ENCODE results near the gene PLXNA1.

PLXNA1 gene

GRCh38 chr3:126978291-126978690 is 4.6 kb upstream of the PLXNA1 start:
- Histone ChIP-seq H3K27ac (ENCODE audit: low read length) (no peak overlapping the region), H4K20me1 (ENCODE audit: insufficient read depth, low read length) (no peaks in the 10 kb centered on the region), H3K4me3 (ENCODE audit: low read depth in 1 of 2, low read length in 2 of 2) (no peak overlapping the region), H3K9me3 (ENCODE audit: insufficient read depth, low read length, severe bottlenecking) (peaks cover 18% of the 10 kb centered on the region), H3K9ac (ENCODE audit: low read depth, low read length) (no peak overlapping the region), H3K36me3 (ENCODE audit: insufficient read depth, low read length) (no peaks in the 10 kb centered on the region), H3K27me3 (ENCODE audit: insufficient read depth, low read length, poor library complexity) (peaks cover 7% of the 10 kb centered on the region), H2AFZ (ENCODE audit: low read depth, low read length) (no peak overlapping the region), H3K4me2 (ENCODE audit: insufficient read depth, low read length) (no peak overlapping the region), H3K4me1 (ENCODE audit: insufficient read depth, low read length) (peaks cover 12% of the 10 kb centered on the region), H3K79me2 (ENCODE audit: insufficient read depth, low read length) (0 out of 2 replicates have a peak, but pooled peaks cover 1% of the 10 kb centered on the region)
- DNase-seq (no peak), ATAC-seq (ENCODE audit: insufficient read depth, low read depth) (no peak)
- TF ChIP-seq CTCF (IDR thresholded peaks at IDR 0.05; ENCODE audit: borderline replicate concordance, extremely low read depth, low read length, poor library complexity, severe bottlenecking) (no peak), EZH2 (IDR thresholded peaks at IDR 0.05; ENCODE audit: borderline replicate concordance, low read depth, low read length, severe bottlenecking) (no peak)

GRCh38 chr3:126979046-126979628 is 3.8 kb upstream of the PLXNA1 start:
- Histone ChIP-seq H3K4me2 (ENCODE audit: insufficient read depth, low read length) (no peak overlapping the region), H3K36me3 (ENCODE audit: insufficient read depth, low read length) (no peaks in the 10 kb centered on the region), H2AFZ (ENCODE audit: low read depth, low read length) (no peak overlapping the region), H3K9ac (ENCODE audit: low read depth, low read length) (no peak overlapping the region), H3K4me3 (ENCODE audit: low read depth in 1 of 2, low read length in 2 of 2) (no peak overlapping the region), H3K9me3 (ENCODE audit: insufficient read depth, low read length, severe bottlenecking) (peaks cover 14% of the 10 kb centered on the region), H4K20me1 (ENCODE audit: insufficient read depth, low read length) (peaks cover 5% of the 10 kb centered on the region), H3K27ac (ENCODE audit: low read length) (no peak overlapping the region), H3K27me3 (ENCODE audit: insufficient read depth, low read length, poor library complexity) (peaks cover 7% of the 10 kb centered on the region), H3K4me1 (ENCODE audit: insufficient read depth, low read length) (peaks cover 18% of the 10 kb centered on the region), H3K79me2 (ENCODE audit: insufficient read depth, low read length) (peaks cover 9% of the 10 kb centered on the region)
- DNase-seq, result no peak
- no peak for ATAC-seq (ENCODE audit: insufficient read depth, low read depth)
- TF ChIP-seq EZH2 (IDR thresholded peaks at IDR 0.05; ENCODE audit: borderline replicate concordance, low read depth, low read length, severe bottlenecking) (no peak), CTCF (IDR thresholded peaks at IDR 0.05; ENCODE audit: borderline replicate concordance, extremely low read depth, low read length, poor library complexity, severe bottlenecking) (no peak)

GRCh38 chr3:126980266-126980811 is 2.6 kb upstream of the PLXNA1 start:
- no peak overlapping the region for H3K9ac ChIP-seq (ENCODE audit: low read depth, low read length)
- H3K4me1 ChIP-seq (ENCODE audit: insufficient read depth, low read length), result peaks cover 29% of the 10 kb centered on the region
- no peak overlapping the region for H3K4me2 ChIP-seq (ENCODE audit: insufficient read depth, low read length)
- H3K27me3 ChIP-seq (ENCODE audit: insufficient read depth, low read length, poor library complexity), result peaks cover 7% of the 10 kb centered on the region
- H3K4me3 ChIP-seq (ENCODE audit: low read depth in 1 of 2, low read length in 2 of 2), result no peak overlapping the region
- peaks cover 22% of the 10 kb centered on the region for H3K79me2 ChIP-seq (ENCODE audit: insufficient read depth, low read length)
- ATAC-seq (ENCODE audit: insufficient read depth, low read depth) (no peak), DNase-seq (no peak)
- TF ChIP-seq CTCF (IDR thresholded peaks at IDR 0.05; ENCODE audit: borderline replicate concordance, extremely low read depth, low read length, poor library complexity, severe bottlenecking) (no peak), EZH2 (IDR thresholded peaks at IDR 0.05; ENCODE audit: borderline replicate concordance, low read depth, low read length, severe bottlenecking) (no peak)
- peaks cover 17% of the 10 kb centered on the region for H4K20me1 ChIP-seq (ENCODE audit: insufficient read depth, low read length)
- no peak overlapping the region for H2AFZ ChIP-seq (ENCODE audit: low read depth, low read length)
- H3K9me3 ChIP-seq (ENCODE audit: insufficient read depth, low read length, severe bottlenecking), result peaks cover 2% of the 10 kb centered on the region
- H3K36me3 ChIP-seq (ENCODE audit: insufficient read depth, low read length), result no peaks in the 10 kb centered on the region
- no peak overlapping the region for H3K27ac ChIP-seq (ENCODE audit: low read length)

Measured in DND-41 (cell line).